HCT116 (cell line): ENCODE measurements around the gene CCDC127. TPM values are rescaled to one million over a fixed set of nuclear protein-coding genes. Genes with fewer than 3 reads are reported as not detected.

ENCODE experiments used
- ATAC-seq: fragments of 200-7000 bp; cut with Tn5 transposase; 2 replicates; pipeline ENCODE4 v1.9.1; 2020; ENCODE audit warnings: mild to moderate bottlenecking, moderate library complexity
- BruUV-seq: library from RNA; stranded (reverse); fragments of 400-500 nt; replicated peaks from 2 replicates; lab custom pipeline; 2021; lab: Mats Ljungman, UMichigan
- CTCF ChIA-PET: fragments of 300-600 bp; sonication (Branson Sonifier 250); formaldehyde crosslinking; loops from one replicate; lab custom pipeline; 2021; ENCODE audit warnings: antibody characterized with exemption; lab: Charles Lee
- POLR2A ChIA-PET: fragments of 300-600, 350-600 bp; sonication (Branson Sonifier 250); formaldehyde crosslinking; loops from one replicate; lab custom pipeline; 2021; ENCODE audit warnings: antibody characterized with exemption; lab: Charles Lee
- RAD21 ChIA-PET, 2 experiments: fragments of 300-600 bp; sonication (Branson Sonifier 250); formaldehyde crosslinking; loops; one replicate each; lab custom pipeline; 2023; ENCODE audit warnings: low total read pairs in 2 of 2; ENCODE audit not compliant: uncharacterized antibody in 2 of 2, unreplicated experiment in 2 of 2, low non-redundant PET in 1 of 2; lab: Charles Lee
- DNase-seq: peaks from one replicate; pipeline ENCODE4 v3.0.0-alpha.2; 2010; ENCODE audit warnings: low read depth, low spot score
- H2AFZ ChIP-seq: fragments of 200-600 bp; shearing (Covaris generic), sonication (generic); 2 replicates; pipeline ENCODE4 v1.6.1; 2017; ENCODE audit warnings: low read depth, mixed run types, mixed read lengths, antibody characterized with exemption, low read length; ENCODE audit not compliant: poor library complexity, severe bottlenecking
- H3K27ac ChIP-seq: 2 replicates; pipeline ENCODE4 v1.5.1; 2012; ENCODE audit warnings: low read depth, low read length
- H3K27me3 ChIP-seq: fragments of 200-600 bp; sonication (generic); 2 replicates; pipeline ENCODE4 v1.6.1; 2016; ENCODE audit warnings: mixed run types, low read length, mixed read lengths; ENCODE audit not compliant: insufficient read depth
- H3K36me3 ChIP-seq, 2 experiments: fragments of 200-500 bp in 1 of 2; fragments of 200-600 bp in 1 of 2; sonication (Bioruptor generic) in 1 of 2; sonication (generic) in 1 of 2; 2 replicates each; pipeline versions ENCODE4 v1.5.1 to v1.6.1; 2014 to 2016; ENCODE audit warnings: low read length in 2 of 2, inconsistent platforms in 1 of 2, mixed read lengths in 1 of 2, mixed run types in 1 of 2; ENCODE audit not compliant: insufficient read depth in 2 of 2, control insufficient read depth in 1 of 2
- H3K4me1 ChIP-seq, 2 experiments: fragments of 200-600 bp in 1 of 2; sonication (generic) in 1 of 2; 2 replicates each; pipeline versions ENCODE4 v1.5.1 to v1.6.1; 2012 to 2017; ENCODE audit warnings: low read length in 2 of 2, inconsistent platforms in 1 of 2, mild to moderate bottlenecking in 1 of 2, mixed read lengths in 1 of 2, mixed run types in 1 of 2, moderate library complexity in 1 of 2; ENCODE audit not compliant: insufficient read depth in 2 of 2, control insufficient read depth in 1 of 2
- H3K4me2 ChIP-seq: fragments of 200-600 bp; sonication (generic); 2 replicates; pipeline ENCODE4 v1.6.1; 2017; ENCODE audit warnings: mixed run types, low read length, mixed read lengths
- H3K4me3 ChIP-seq, 2 experiments: fragments of 200-600 bp in 1 of 2; sonication (generic) in 1 of 2; replicated peaks in 1 of 2; 2 replicates each; pipeline ENCODE4 v1.5.1; 2011 to 2016; ENCODE audit warnings: low read length in 2 of 2, control low read depth in 1 of 2, low read depth in 1 of 2, mild to moderate bottlenecking in 1 of 2, mixed read lengths in 1 of 2, mixed run types in 1 of 2
- H3K79me2 ChIP-seq: fragments of 200-600 bp; sonication (generic); 2 replicates; pipeline ENCODE4 v1.6.1; 2017; ENCODE audit warnings: mild to moderate bottlenecking, mixed run types, low read length, moderate library complexity, mixed read lengths; ENCODE audit not compliant: insufficient read depth
- H3K9ac ChIP-seq: fragments of 200-600 bp; sonication (generic); 2 replicates; pipeline ENCODE4 v1.6.1; 2016; ENCODE audit warnings: low read length, mixed read lengths
- H3K9me2 ChIP-seq: fragments of 200-600 bp; sonication (generic), shearing (Covaris generic); 2 replicates; pipeline ENCODE4 v1.6.1; 2017; ENCODE audit warnings: mixed run types, mild to moderate bottlenecking, moderate library complexity; ENCODE audit not compliant: insufficient read depth
- H3K9me3 ChIP-seq, 2 experiments: fragments of 200-500 bp in 1 of 2; fragments of 200-600 bp in 1 of 2; sonication (Bioruptor generic) in 1 of 2; sonication (generic) in 1 of 2; 2 replicates each; pipeline ENCODE4 v1.6.1; 2014 to 2017; ENCODE audit warnings: low read length in 2 of 2, mixed read lengths in 2 of 2, inconsistent platforms in 1 of 2, low read depth in 1 of 2, mild to moderate bottlenecking in 1 of 2, mixed run types in 1 of 2, moderate library complexity in 1 of 2; ENCODE audit not compliant: control insufficient read depth in 1 of 2, insufficient read depth in 1 of 2
- H4K20me1 ChIP-seq: fragments of 200-600 bp; sonication (generic), shearing (Covaris generic); 2 replicates; pipeline ENCODE4 v1.6.1; 2017; ENCODE audit warnings: mixed run types, mild to moderate bottlenecking, moderate library complexity; ENCODE audit not compliant: insufficient read depth
- CEBPB ChIP-seq: IDR thresholded peaks from 2 replicates; pipeline ENCODE4 v1.6.1; 2012; ENCODE audit warnings: low read depth
- CTCF ChIP-seq, 3 experiments: fragments of 200-600 bp in 1 of 3; sonication (generic) in 1 of 3; IDR thresholded peaks in 2 of 3; conservative IDR thresholded peaks in 1 of 3; 2 replicates each; pipeline ENCODE4 v1.5.1; 2012 to 2017; ENCODE audit warnings: low read depth in 2 of 3, low read length in 2 of 3, antibody characterized with exemption in 1 of 3, borderline replicate concordance in 1 of 3, control low read depth in 1 of 3, mild to moderate bottlenecking in 1 of 3, mixed read lengths in 1 of 3, mixed run types in 1 of 3, moderate library complexity in 1 of 3; ENCODE audit not compliant: insufficient read depth in 1 of 3
- POLR2A ChIP-seq: IDR thresholded peaks from 2 replicates; pipeline ENCODE4 v1.7.0; 2011; ENCODE audit warnings: borderline replicate concordance; ENCODE audit not compliant: insufficient read depth, insufficient read length; ENCODE audit errors: extremely low read depth
- POLR2AphosphoS5 ChIP-seq: IDR thresholded peaks from 2 replicates; pipeline ENCODE4 v1.6.1; 2011; ENCODE audit warnings: mild to moderate bottlenecking, low read depth, low read length, moderate library complexity
- REST ChIP-seq: IDR thresholded peaks from 2 replicates; pipeline ENCODE4 v1.6.1; 2012; ENCODE audit warnings: low read depth
- SIN3A ChIP-seq: IDR thresholded peaks from 2 replicates; pipeline ENCODE4 v1.6.1; 2012; ENCODE audit warnings: low read depth
- SP1 ChIP-seq: IDR thresholded peaks from 2 replicates; pipeline ENCODE4 v1.6.1; 2012; ENCODE audit warnings: low read depth
- SRF ChIP-seq: IDR thresholded peaks from 2 replicates; pipeline ENCODE4 v1.6.1; 2012; ENCODE audit warnings: low read depth
- YY1 ChIP-seq: IDR thresholded peaks from 2 replicates; pipeline ENCODE4 v1.6.1; 2011; ENCODE audit warnings: low read length, low read depth, moderate library complexity, mild to moderate bottlenecking; ENCODE audit not compliant: insufficient replicate concordance; ENCODE audit errors: extremely low read depth
- ZBTB33 ChIP-seq: IDR thresholded peaks from 2 replicates; pipeline ENCODE4 v1.6.1; 2011; ENCODE audit warnings: mild to moderate bottlenecking, low read length, moderate library complexity; ENCODE audit not compliant: insufficient replicate concordance; ENCODE audit errors: extremely low read depth
- ZFX ChIP-seq: fragments of 450-650 bp; IDR thresholded peaks from 2 replicates; pipeline ENCODE4 v1.6.1; 2017
- intact Hi-C: fragments of 100-400 bp; cut with micrococcal nuclease; formaldehyde crosslinking; loops from 2 replicates; pipeline ENCODE4 v1.10.0; 2022
- total RNA-seq: library from RNA; stranded (reverse); gene quantifications from one replicate; pipeline ENCODE4 v1.2.1, GENCODE V29; 2021; ENCODE audit not compliant: unreplicated experiment

CCDC127 gene
- total RNA-seq, 1 experiment from 2014 or later: 5.1 TPM

- H3K4me1 ChIP-seq: no peaks in the 10 kb centered on the region
- no peak for DNase-seq
- ChIA-PET CTCF (no interaction called here), RAD21 (no interaction called here), POLR2A (no interaction called here)
- H3K9me2 ChIP-seq: no peaks in the 10 kb centered on the region
- H3K9ac ChIP-seq: no peak overlapping the region
- peaks cover 20% of the 10 kb centered on the region; the same call in 1 of the 2 replicates for H3K79me2 ChIP-seq
- no peak overlapping the region for H3K4me3 ChIP-seq
- no peaks in the 10 kb centered on the region for H3K9me3 ChIP-seq
- no peak for TF ChIP-seq CTCF (IDR thresholded peaks at IDR 0.05 in 2 of 3, conservative IDR thresholded peaks at IDR 0.05 in 1 of 3; ENCODE audit: borderline replicate concordance in 1 of 3, insufficient read depth in 1 of 3, low read depth in 2 of 3, low read length in 2 of 3)
- intact Hi-C loops: no loop called here
- no peak overlapping the region for H3K27ac ChIP-seq
- H4K20me1 ChIP-seq: no peaks in the 10 kb centered on the region
- peaks cover 0 to 7% of the 10 kb centered on the region in 2 experiments; a peak in 2 of 4 replicates for H3K36me3 ChIP-seq
- H3K4me2 ChIP-seq: no peak overlapping the region
- no TSS peak for BruUV-seq
- ATAC-seq: no peak
- no peak overlapping the region for H2AFZ ChIP-seq
- H3K27me3 ChIP-seq: no peaks in the 10 kb centered on the region
Measured at GRCh38 chr5:204001-204400, 14.0 kb downstream of the CCDC127 start.

GRCh38 chr5:203246-203930 lies 14.6 kb downstream of the CCDC127 start:
- Histone ChIP-seq H3K27ac (no peak overlapping the region), H3K4me2 (no peak overlapping the region), H3K27me3 (no peaks in the 10 kb centered on the region), H3K9me3 (no peaks in the 10 kb centered on the region), H2AFZ (no peak overlapping the region), H4K20me1 (no peaks in the 10 kb centered on the region), H3K9ac (no peak overlapping the region), H3K9me2 (no peaks in the 10 kb centered on the region), H3K4me1 (no peaks in the 10 kb centered on the region), H3K79me2 (peaks cover 14% of the 10 kb centered on the region; the same call in 1 of the 2 replicates), H3K36me3 (peaks cover 0 to 7% of the 10 kb centered on the region in 2 experiments; a peak in 2 of 4 replicates), H3K4me3 (no peak overlapping the region)
- RAD21 ChIA-PET: no interaction called here
- BruUV-seq: no TSS peak
- CTCF ChIA-PET: no interaction called here
- intact Hi-C loops: no loop called here
- ATAC-seq (no peak), DNase-seq (no peak)
- POLR2A ChIA-PET: no interaction called here
- no peak for TF ChIP-seq ZBTB33
- TF ChIP-seq POLR2AphosphoS5: no peak
- no peak for TF ChIP-seq YY1
- TF ChIP-seq ZFX: no peak
- no peak for TF ChIP-seq SP1
- no peak for TF ChIP-seq SIN3A
- TF ChIP-seq REST: no peak
- no peak for TF ChIP-seq CEBPB
- TF ChIP-seq SRF: no peak
- no peak for TF ChIP-seq POLR2A
